Adrenal gland (tissue), 12 donors: ENCODE measurements around the gene NME4. TPM values are rescaled to one million over a fixed set of nuclear protein-coding genes. Genes with fewer than 3 reads are reported as not detected.

ENCODE experiments used
- DNase-seq, 7 donors: peaks; one replicate each; pipeline ENCODE4 v3.0.0-alpha.2; 2019 to 2020
- H3K27ac ChIP-seq, 5 donors: fragments of 200-600 bp; sonication (generic) in 4 of 5; 1 replicate in 3 of 5; 2 replicates in 2 of 5; pipeline versions ENCODE4 v1.5.1 to v1.8.0; 2016 to 2020; ENCODE audit warnings: mild to moderate bottlenecking in 1 of 5
- H3K27me3 ChIP-seq: fragments of 200-600 bp; 2 replicates; pipeline ENCODE4 v1.8.0; 2021
- H3K36me3 ChIP-seq, 2 donors: fragments of 200-600 bp; replicated peaks in 1 of 2; 1 replicate in 1 of 2; 2 replicates in 1 of 2; pipeline versions ENCODE4 v1.5.1 to v1.8.0; 2018 to 2022
- H3K4me1 ChIP-seq, 2 donors: fragments of 200-600 bp; replicated peaks in 1 of 2; 1 replicate in 1 of 2; 2 replicates in 1 of 2; pipeline versions ENCODE4 v1.5.1 to v1.8.0; 2018 to 2021
- H3K4me3 ChIP-seq, 4 donors: fragments of 200-600 bp; sonication (generic) in 3 of 4; one replicate each; pipeline ENCODE4 v1.5.1; 2016 to 2018
- H3K9me3 ChIP-seq, 3 donors: fragments of 200-600 bp; sonication (generic) in 1 of 3; replicated peaks in 1 of 3; 1 replicate in 2 of 3; 2 replicates in 1 of 3; pipeline versions ENCODE4 v1.5.1 to v1.8.0; 2016 to 2021
- POLR2A ChIP-seq, 2 donors: fragments of 450-650 bp; IDR thresholded peaks; one replicate each; pipeline ENCODE4 v1.6.1; 2017; ENCODE audit warnings: antibody characterized with exemption in 2 of 2, mild to moderate bottlenecking in 2 of 2, moderate library complexity in 1 of 2
- WGBS, 4 donors: extraction: QIAGEN DNeasy Blood & Tissue Kit in 2 of 4; methylation state at CpG; one replicate each; pipeline versions ENCODE4 v1.1.5 to v1.1.7; 2013 to 2017; 5-methylcytosine and 5-hydroxymethylcytosine counted together
- intact Hi-C, 2 donors: fragments of 100-400 bp; cut with DNase I; formaldehyde crosslinking; loops; one replicate each; pipeline versions ENCODE4 v1.14.1 to v1.15.0; 2022 to 2023
- polyA plus RNA-seq, 3 donors: library from polyadenylated mRNA; stranded (reverse); fragments of 200-250 nt in 2 of 3; fragments of 350-450 nt in 1 of 3; fragmentation: Illumina TruSeq in 1 of 3; extraction: RNeasy Lipid Tissue Mini Kit (QIAGEN cat#74804) in 1 of 3; gene quantifications; one replicate each; pipeline ENCODE4 v1.2.3, GENCODE V29; 2013 to 2014
- total RNA-seq, 9 donors: library from RNA; depleted of rRNA in 4 of 9; stranded (reverse); fragments of >200 nt in 4 of 9; fragments of 120-200 nt in 1 of 9; fragmentation: NEBNext Ultra II Directional in 1 of 9; extraction: Animal tissue kit (Norgen Biotek cat#: 25700) in 1 of 9; gene quantifications; one replicate each; pipeline versions ENCODE4 v1.1.0 to v1.2.4, GENCODE V29; 2013 to 2023
- TF ChIP-seq, protein P1 (sequence below), 6 experiments: fragments of 450-650 bp in 4 of 6; fragments of 200-600 bp in 2 of 6; sonication (generic) in 1 of 6; IDR thresholded peaks; 1 replicate in 5 of 6; 2 replicates in 1 of 6; pipeline versions ENCODE4 v1.5.1 to v1.8.0; 2016 to 2021; ENCODE audit warnings: antibody characterized with exemption in 6 of 6, mild to moderate bottlenecking in 2 of 6, moderate library complexity in 1 of 6
- donor health status: healthy with polysubstance abuse.
- donor health status: Bipolar disorder and iron deficiency.
- donor health status: DM: yes; HTN: yes; CAD: no.
- donor health status: DM: no; HTN: no; CAD: no.
- donor health status: DM: no; HTN: no; CAD: no.
- donor health status: DM: yes; HTN: yes; CAD: no.

Gene NME4
- total and polyA plus RNA-seq, 12 donors = 67.8 to 492 (median 169) TPM

DNA sequence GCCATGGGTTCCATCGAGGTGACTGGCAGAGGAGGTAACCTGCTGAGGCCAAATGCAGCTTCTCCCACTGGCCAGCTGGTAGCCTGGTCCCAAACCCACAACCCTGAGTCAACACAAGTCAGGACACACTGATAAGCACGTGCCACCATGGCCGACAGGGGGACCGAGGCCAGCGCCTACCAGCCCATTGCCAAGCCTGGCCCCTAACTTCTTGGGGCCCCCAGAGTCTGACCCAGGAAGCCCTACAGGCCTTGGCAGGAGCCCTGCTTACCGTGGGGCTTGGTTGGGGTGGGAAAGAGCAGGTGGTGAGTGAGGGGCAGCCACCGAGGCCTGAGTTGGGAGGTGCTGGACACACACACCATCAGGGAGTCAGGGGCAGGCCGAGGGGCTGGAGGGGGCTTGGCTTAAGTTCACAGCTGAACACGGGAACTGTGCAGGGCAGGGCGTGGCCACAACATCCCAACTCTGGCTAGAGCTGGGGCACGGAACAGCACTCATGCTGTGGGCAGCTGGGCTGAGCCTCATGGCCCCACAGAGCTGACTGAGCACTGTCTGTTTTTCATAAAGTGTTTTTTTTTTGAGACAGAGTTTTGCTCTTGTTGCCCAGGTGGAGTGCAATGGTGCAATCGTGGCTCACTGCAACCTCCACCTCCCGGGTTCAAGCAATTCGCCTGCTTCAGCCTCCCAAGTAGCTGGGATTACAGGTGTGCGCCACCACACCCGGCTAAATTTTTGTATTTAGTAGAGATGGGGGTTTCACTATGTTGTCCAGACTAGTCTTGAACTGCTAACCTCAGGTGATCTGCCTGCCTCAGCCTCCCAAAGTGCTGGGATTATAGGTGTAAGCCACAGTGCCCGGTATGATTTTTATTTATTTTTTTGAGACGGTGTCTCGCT is 32.2 kb upstream of the NME4 start:
- no peaks in the 10 kb centered on the region for H3K27me3 ChIP-seq
- TF ChIP-seq POLR2A (IDR thresholded peaks at IDR 0.05) = no peak
- TF ChIP-seq, protein P1, sequence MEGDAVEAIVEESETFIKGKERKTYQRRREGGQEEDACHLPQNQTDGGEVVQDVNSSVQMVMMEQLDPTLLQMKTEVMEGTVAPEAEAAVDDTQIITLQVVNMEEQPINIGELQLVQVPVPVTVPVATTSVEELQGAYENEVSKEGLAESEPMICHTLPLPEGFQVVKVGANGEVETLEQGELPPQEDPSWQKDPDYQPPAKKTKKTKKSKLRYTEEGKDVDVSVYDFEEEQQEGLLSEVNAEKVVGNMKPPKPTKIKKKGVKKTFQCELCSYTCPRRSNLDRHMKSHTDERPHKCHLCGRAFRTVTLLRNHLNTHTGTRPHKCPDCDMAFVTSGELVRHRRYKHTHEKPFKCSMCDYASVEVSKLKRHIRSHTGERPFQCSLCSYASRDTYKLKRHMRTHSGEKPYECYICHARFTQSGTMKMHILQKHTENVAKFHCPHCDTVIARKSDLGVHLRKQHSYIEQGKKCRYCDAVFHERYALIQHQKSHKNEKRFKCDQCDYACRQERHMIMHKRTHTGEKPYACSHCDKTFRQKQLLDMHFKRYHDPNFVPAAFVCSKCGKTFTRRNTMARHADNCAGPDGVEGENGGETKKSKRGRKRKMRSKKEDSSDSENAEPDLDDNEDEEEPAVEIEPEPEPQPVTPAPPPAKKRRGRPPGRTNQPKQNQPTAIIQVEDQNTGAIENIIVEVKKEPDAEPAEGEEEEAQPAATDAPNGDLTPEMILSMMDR (IDR thresholded peaks at IDR 0.05) = no peak
- H3K36me3 ChIP-seq = peaks cover 0 to 27% of the 10 kb centered on the region in 2 donors
- intact Hi-C loops = no loop called here
- DNase-seq = no peak
- no peak overlapping the region for H3K4me3 ChIP-seq
- H3K27ac ChIP-seq = no peak overlapping the region
- peaks cover 4 to 6% of the 10 kb centered on the region in 2 donors for H3K4me1 ChIP-seq
- 60 to 64% (median 60%) methylated on average over 12 to 19 of the region's 19 CpGs for WGBS, 4 donors
- no peaks in the 10 kb centered on the region for H3K9me3 ChIP-seq

DNA sequence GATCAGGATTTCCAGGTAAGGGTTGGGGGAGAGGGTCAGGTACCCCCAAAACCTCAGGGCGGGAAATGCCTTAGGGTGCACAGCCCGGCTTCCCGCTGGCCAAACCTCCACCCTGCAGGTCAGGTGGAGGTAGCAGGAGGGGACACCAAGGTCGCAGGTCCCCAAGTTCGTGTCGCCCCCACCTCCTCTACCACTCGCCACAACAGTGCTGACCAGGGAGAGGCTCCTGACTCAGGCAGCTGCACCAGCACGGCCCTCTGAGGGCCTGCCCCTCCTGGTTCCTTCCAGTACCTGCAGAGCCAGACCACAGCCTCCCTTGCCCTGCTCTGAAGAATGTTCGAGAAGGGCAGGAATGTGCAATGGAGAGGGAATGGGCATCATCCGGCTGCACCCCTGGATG is 30.5 kb upstream of the NME4 start:
- intact Hi-C loops = no loop called here
- H3K27ac ChIP-seq = no peak overlapping the region
- peaks cover 0 to 27% of the 10 kb centered on the region in 2 donors for H3K36me3 ChIP-seq
- no peak overlapping the region for H3K4me3 ChIP-seq
- 74 to 89% (median 81%) methylated on average over 9 to 10 of the region's 10 CpGs for WGBS, 4 donors
- TF ChIP-seq, protein P1 (IDR thresholded peaks at IDR 0.05) = no peak
- TF ChIP-seq POLR2A (IDR thresholded peaks at IDR 0.05) = no peak
- no peak for DNase-seq
- peaks cover 6 to 13% of the 10 kb centered on the region in 2 donors for H3K4me1 ChIP-seq
- no peaks in the 10 kb centered on the region for H3K27me3 ChIP-seq
- no peaks in the 10 kb centered on the region for H3K9me3 ChIP-seq

GRCh38 chr16:367333-367903 is 29.6 kb upstream of the NME4 start:
- peaks cover 0 to 34% of the 10 kb centered on the region in 2 donors for H3K36me3 ChIP-seq

More at GRCh38 chr16:367333-367903, 29.6 kb upstream of the NME4 start:
- DNase-seq = no peak
- H3K9me3 ChIP-seq = no peaks in the 10 kb centered on the region
- H3K27ac ChIP-seq = no peak overlapping the region
- TF ChIP-seq, protein P1 (IDR thresholded peaks at IDR 0.05) = no peak
- TF ChIP-seq POLR2A (IDR thresholded peaks at IDR 0.05) = no peak
- no peak overlapping the region for H3K4me3 ChIP-seq
- no peaks in the 10 kb centered on the region for H3K27me3 ChIP-seq
- intact Hi-C loops = no loop called here
- peaks cover 6 to 13% of the 10 kb centered on the region in 2 donors for H3K4me1 ChIP-seq
- 95 to 97% (median 96%) methylated on average over 11 to 18 of the region's 18 CpGs for WGBS, 4 donors
